COR-L47 (cell line): ENCODE data around the gene HIPK2.

Source experiments
- DNase-seq: peaks from one replicate; lab custom pipeline; 2025; lab: John Stamatoyannopoulos, UW

The HIPK2 gene

GRCh38 chr7:139715194-139715815, 62.5 kb downstream of the HIPK2 start:
- no peak for DNase-seq

DNA sequence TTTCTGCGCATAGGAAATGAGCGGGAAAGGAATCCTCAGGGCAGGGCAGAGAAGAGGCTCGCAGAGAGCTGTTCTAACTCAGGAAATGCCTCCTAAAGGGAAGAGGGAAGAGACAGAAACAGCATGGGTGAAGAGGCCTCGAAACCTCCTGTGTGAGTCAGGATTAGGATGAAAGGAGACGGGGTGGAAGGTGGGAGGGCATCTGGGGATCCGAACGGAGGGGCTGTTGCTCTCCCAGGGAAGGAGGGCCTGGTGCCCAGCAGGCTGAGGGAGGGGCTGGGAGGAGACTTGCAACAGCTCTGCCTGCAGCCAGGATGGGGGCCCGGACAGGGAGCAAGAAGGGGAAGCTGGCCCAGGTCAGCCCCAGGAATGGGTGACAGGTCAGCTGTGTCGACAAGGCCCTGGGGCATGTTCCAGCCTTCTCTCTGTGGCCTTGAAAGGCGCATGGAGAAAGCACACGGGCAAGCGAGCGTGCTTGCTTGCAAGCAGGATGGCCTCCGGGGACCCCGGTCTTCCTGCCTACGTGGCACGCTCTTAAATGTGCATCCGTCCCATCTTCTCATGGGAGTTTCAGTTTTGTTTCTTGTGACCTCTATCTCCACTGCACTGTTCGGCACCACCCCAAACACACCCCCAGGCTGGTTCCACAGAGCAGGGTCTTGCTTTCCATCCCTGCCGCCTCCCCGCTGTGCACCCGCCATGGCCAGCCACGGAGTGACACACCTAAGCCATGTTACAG, 63.5 kb downstream of the HIPK2 start:
- DNase-seq, result no peak

DNA sequence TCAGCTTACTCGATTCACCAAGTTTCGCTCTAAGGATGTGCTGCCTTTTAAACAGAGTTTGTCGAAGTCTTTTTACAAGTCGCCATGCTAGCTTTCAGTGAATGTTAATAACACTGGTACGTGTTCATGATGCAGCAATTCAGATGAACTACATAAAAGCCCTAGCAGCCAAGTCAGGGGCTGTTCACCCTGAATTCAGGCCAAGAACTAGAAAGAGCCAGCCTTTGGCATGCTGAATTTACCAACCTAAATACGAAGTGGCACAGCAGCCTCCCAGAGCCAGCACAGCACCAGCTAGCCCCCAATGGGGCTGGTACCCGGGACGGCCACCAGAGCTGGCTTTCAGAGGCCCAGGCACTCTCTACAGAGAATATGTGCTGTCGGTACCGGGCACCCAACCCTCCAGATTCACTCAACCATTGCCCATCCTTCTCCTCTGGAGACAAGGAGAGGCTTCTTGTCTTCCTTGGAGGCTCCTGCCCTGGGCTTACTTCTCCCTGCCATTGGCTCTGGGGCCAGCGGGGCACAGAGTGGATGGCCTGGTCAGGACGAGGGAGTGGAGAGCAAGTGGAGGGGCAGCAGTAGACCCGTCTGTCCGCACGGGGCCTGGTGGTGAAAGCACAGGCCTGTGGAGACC, 64.2 kb downstream of the HIPK2 start:
- no peak for DNase-seq

GRCh38 chr7:139713061-139713460, 64.7 kb downstream of the HIPK2 start:
- no peak for DNase-seq

DNA sequence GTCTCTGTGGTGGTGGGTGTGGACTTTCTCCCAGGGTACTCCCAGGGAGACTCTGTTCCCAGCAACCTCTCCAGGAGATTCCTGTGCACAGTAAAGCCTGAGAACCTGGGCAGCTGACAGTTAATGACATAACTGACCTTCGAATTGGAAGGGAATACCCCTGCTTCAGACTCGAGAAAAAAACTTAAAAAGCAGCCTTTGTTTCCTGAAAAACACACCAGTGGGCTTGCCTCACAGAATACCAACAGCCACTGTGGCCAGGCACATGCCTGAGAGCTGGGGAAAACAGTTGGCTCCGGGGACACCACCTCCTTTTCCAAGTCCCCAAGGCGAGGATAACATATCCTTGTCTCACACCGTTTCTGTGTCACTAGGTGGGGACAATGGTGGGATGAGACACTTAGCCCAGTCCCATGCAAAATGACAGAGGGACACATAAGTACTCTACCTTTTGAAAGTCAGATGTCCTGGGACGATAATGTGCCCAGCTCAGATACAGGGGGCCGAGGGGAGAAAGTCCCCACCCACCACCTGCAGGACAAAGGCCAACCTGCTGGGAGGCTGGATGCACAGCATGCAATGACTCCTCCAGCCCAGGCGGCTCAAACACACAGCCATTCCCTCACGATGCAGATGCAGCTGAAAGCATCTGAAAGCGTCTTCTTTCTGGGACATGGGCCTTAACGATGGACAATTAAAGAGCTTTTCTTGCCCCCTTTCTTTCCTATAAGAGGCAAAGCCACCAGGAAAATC, 65.6 kb downstream of the HIPK2 start:
- DNase-seq, result no peak

DNA sequence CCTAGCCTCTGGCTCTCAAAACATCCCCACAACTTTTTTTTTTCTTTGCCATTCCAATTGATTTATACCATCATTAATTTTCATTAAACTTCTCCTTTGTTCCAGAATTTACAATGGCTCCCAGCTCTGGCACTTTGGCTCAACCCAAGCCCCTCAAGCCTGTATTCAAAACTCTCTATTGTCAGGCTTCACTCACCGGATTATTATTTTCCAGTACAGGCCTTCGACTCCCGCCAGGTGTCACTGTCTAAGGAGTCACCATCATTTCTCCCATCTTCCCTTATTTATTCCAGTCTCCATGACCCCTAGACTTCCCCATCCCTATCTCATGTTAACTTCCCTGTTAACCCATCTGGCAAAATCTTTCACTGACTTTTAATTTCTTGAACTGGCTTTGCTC, 67.8 kb downstream of the HIPK2 start:
- DNase-seq, result no peak

DNA sequence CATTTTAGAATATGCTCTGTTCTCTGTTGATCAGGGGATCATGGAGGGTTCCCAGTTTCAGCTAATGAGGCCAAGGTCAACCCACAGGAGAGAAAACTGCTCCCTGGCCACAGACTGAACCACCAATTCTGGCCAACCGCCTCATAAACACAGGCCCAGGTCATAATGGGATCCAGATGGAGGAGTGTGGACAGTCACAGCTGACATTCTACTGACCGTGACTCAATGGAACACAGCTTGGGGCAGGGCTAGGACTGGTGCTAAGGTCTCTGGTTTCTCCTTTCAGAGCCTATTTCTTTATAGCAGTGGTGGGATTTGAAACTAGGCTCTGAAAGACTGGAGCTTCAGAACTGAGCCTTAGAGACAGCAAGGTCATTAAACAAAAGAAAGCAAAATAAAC, 68.3 kb downstream of the HIPK2 start:
- no peak for DNase-seq

- DNase-seq, result no peak
Observed at GRCh38 chr7:139708541-139708940, 69.3 kb downstream of the HIPK2 start.

DNA sequence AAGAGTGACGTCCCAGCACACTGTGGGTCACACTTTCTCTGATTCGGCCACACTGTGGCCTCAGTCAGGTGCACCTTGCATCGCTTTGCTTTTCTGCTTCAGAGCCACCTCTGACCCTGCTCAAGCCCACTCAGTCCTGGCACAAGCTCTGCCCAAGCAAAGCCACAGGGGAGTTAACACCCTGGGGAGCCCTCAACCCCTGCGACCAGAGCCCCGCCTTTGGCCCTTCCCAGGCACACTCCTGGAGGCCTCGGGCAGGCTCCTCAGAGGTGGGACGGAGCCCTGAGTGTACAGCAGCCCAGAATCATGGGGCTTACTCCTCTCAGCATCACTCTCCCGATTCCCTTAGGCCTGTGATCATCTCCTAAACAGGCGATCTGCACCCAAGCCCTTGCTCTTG, 71.0 kb downstream of the HIPK2 start:
- DNase-seq, result no peak

GRCh38 chr7:139704308-139704879, 73.4 kb downstream of the HIPK2 start:
- no peak for DNase-seq

GRCh38 chr7:139703487-139704307, 74.1 kb downstream of the HIPK2 start:
- no peak for DNase-seq

- DNase-seq, result no peak
Observed at GRCh38 chr7:139702811-139703486, 74.8 kb downstream of the HIPK2 start.

GRCh38 chr7:139702313-139702731, 75.5 kb downstream of the HIPK2 start:
- DNase-seq, result no peak

- no peak for DNase-seq
Observed at GRCh38 chr7:139701908-139702307, 75.9 kb downstream of the HIPK2 start.

GRCh38 chr7:139700505-139701235, 77.1 kb downstream of the HIPK2 start:
- DNase-seq, result no peak

DNA sequence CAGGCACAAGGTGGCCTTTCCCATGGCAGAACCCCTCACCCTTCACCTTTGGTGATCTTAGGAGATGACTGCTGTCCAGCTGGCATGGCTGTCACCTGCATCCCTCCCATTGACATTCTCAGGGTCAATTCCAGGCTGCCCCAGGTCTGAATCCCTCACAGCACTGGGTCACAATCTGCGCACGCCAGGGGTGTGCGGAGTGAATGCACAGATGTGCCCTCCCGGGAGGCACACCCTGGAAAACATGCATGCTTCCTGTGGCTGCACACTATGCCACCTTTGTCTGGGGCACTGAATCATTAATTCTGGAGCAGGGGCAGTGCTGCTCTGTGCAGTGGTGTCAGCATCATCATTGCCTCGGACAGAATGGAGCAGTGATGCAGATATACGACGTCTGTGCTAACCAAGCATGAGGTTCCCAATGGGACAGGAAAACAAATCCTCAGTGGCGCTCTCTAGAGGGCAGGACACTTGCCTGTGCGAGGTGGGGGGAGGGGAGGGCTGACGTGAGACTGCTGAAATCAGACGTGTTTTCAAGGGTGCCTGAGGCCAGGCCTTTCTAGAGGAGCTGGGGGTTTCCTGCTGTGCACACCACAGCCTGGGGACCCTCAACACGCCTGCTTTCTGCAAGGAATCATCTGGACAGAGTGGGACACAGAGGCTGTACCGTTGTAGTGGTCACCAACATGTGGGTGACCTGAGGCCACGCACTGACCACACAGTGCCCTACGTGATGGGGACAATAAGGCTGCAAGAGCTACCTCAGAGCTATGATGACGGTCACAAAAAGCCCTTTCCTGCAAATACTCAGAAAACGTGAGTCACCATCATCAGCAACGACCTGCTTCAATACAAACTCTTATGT, 77.9 kb downstream of the HIPK2 start:
- DNase-seq, result no peak

DNA sequence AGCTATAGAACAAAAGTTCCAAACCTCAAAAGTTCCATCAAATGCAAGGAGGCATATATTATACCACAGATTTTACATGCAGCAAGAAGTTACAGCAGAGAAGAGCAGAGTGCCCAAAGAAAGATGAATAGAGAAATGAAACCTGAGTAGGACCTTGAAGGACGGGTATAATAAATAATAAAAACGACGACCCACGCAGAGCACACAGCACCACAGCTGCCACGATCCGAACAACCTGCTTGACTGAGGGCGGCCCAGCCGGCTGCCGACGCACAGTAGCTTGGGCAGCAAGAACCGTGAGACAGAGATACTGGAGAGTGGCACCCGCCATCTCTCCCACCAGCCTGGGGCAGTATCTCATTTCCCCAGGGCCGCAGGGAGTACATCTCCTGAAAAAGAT, 79.0 kb downstream of the HIPK2 start:
- DNase-seq, result no peak

DNA sequence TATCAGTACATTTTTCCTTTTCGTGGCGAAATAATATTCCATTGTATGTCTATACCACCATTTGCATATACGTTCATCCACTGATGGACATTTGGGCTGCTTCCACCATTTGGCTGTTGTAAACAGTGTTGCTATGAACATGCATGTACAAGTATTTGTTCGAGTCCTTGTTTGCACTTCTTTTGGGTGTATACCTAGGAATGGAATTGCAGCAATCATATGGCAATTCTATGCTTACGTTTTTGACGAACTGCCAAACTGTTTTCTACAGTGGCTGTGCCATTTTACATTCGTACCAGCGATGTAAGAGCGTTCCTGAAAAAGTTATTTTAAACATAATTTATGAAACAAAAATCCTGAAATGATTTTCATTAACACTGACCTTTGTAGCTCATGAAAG, 79.5 kb downstream of the HIPK2 start:
- no peak for DNase-seq

GRCh38 chr7:139697056-139697455, 80.7 kb downstream of the HIPK2 start:
- peak; percentile 13 for DNase-seq
